DOHH2 (cell line): ENCODE data around the gene PRRX1.

Experiments used
- H3F3A ChIP-seq: fragments of 200-600 bp; sonication (generic), shearing (Covaris generic); 2 replicates; pipeline ENCODE4 v1.6.0; 2016; ENCODE audit warnings: antibody characterized with exemption, mild to moderate bottlenecking; ENCODE audit not compliant: control insufficient read depth, insufficient read depth
- H3K27ac ChIP-seq: fragments of 200-600 bp; sonication (generic); 2 replicates; pipeline ENCODE4 v1.5.1; 2014; ENCODE audit warnings: low read depth, mild to moderate bottlenecking, low read length, moderate library complexity
- H3K27me3 ChIP-seq: fragments of 200-600 bp; sonication (generic); 2 replicates; pipeline ENCODE4 v1.6.1; 2014; ENCODE audit warnings: mild to moderate bottlenecking, low read length, mixed read lengths; ENCODE audit not compliant: control insufficient read depth
- H3K36me3 ChIP-seq: fragments of 200-600 bp; sonication (generic); 2 replicates; pipeline ENCODE4 v1.6.1; 2014; ENCODE audit warnings: mild to moderate bottlenecking, low read length, moderate library complexity, mixed read lengths; ENCODE audit not compliant: control insufficient read depth
- H3K4me1 ChIP-seq: fragments of 200-600 bp; sonication (generic); 2 replicates; pipeline ENCODE4 v1.6.1; 2014; ENCODE audit warnings: mild to moderate bottlenecking, low read length, mixed read lengths; ENCODE audit not compliant: control insufficient read depth
- H3K4me2 ChIP-seq: fragments of 200-600 bp; sonication (generic); 2 replicates; pipeline ENCODE4 v1.6.0; 2014; ENCODE audit warnings: mild to moderate bottlenecking, low read length, moderate library complexity
- H3K4me3 ChIP-seq: fragments of 200-600 bp; sonication (generic); 2 replicates; pipeline ENCODE4 v1.5.1; 2014; ENCODE audit warnings: mild to moderate bottlenecking, low read length, mixed read lengths
- H3K79me2 ChIP-seq: fragments of 200-600 bp; sonication (generic); 2 replicates; pipeline ENCODE4 v1.6.1; 2014; ENCODE audit warnings: mild to moderate bottlenecking, low read length, mixed read lengths; ENCODE audit not compliant: control insufficient read depth
- H3K9me2 ChIP-seq: fragments of 200-600 bp; sonication (generic); replicated peaks from 2 replicates; pipeline ENCODE4 v1.6.1; 2014; ENCODE audit warnings: mild to moderate bottlenecking, low read length, mixed read lengths; ENCODE audit not compliant: control insufficient read depth
- H3K9me3 ChIP-seq: fragments of 200-600 bp; sonication (generic); 2 replicates; pipeline ENCODE4 v1.6.1; 2014; ENCODE audit warnings: antibody characterized with exemption, low read length, mixed read lengths; ENCODE audit not compliant: control insufficient read depth, insufficient read depth
- H4K20me1 ChIP-seq: fragments of 200-600 bp; sonication (generic); 2 replicates; pipeline ENCODE4 v1.6.0; 2014; ENCODE audit warnings: low read depth, mild to moderate bottlenecking, antibody characterized with exemption, low read length, moderate library complexity; ENCODE audit not compliant: control insufficient read depth, insufficient read depth
- CTCF ChIP-seq: fragments of 200-600 bp; sonication (generic); IDR thresholded peaks from one replicate; pipeline ENCODE4 v1.5.1; 2014; ENCODE audit warnings: antibody characterized with exemption, mild to moderate bottlenecking, low read depth, low read length; ENCODE audit not compliant: poor library complexity, severe bottlenecking
- EZH2phosphoT487 ChIP-seq: fragments of 200-600 bp; sonication (generic); IDR thresholded peaks from 2 replicates; pipeline ENCODE4 v1.6.1; 2017; ENCODE audit warnings: borderline replicate concordance, mild to moderate bottlenecking, antibody characterized with exemption, low read length, moderate library complexity, mixed read lengths

PRRX1 gene

GRCh38 chr1:170742600-170742999, 78.7 kb downstream of the PRRX1 start:
- no peaks in the 10 kb centered on the region for H3K4me1 ChIP-seq
- H3K9me3 ChIP-seq: no peaks in the 10 kb centered on the region
- no peak overlapping the region for H3K4me3 ChIP-seq
- no peaks in the 10 kb centered on the region for H3K9me2 ChIP-seq
- no peaks in the 10 kb centered on the region for H3F3A ChIP-seq
- H3K79me2 ChIP-seq: no peaks in the 10 kb centered on the region
- no peaks in the 10 kb centered on the region for H3K27me3 ChIP-seq
- H3K4me2 ChIP-seq: no peak overlapping the region
- TF ChIP-seq EZH2phosphoT487: no peak
- no peak for TF ChIP-seq CTCF
- H4K20me1 ChIP-seq: no peaks in the 10 kb centered on the region
- H3K27ac ChIP-seq: no peak overlapping the region
- no peaks in the 10 kb centered on the region for H3K36me3 ChIP-seq

- Histone ChIP-seq H3K79me2 (no peaks in the 10 kb centered on the region), H3K27ac (no peak overlapping the region), H3K27me3 (no peaks in the 10 kb centered on the region), H3K9me2 (no peaks in the 10 kb centered on the region), H3K9me3 (no peaks in the 10 kb centered on the region), H4K20me1 (no peaks in the 10 kb centered on the region), H3K36me3 (no peaks in the 10 kb centered on the region), H3K4me3 (no peak overlapping the region), H3F3A (no peaks in the 10 kb centered on the region), H3K4me1 (no peaks in the 10 kb centered on the region), H3K4me2 (no peak overlapping the region)
- TF ChIP-seq CTCF (no peak), EZH2phosphoT487 (no peak)
Observed at GRCh38 chr1:170743083-170743482, 79.2 kb downstream of the PRRX1 start.

- no peaks in the 10 kb centered on the region for H3K27me3 ChIP-seq
- H3F3A ChIP-seq: no peaks in the 10 kb centered on the region
- H3K4me2 ChIP-seq: no peak overlapping the region
- TF ChIP-seq CTCF: no peak
- TF ChIP-seq EZH2phosphoT487: no peak
- no peaks in the 10 kb centered on the region for H3K4me1 ChIP-seq
- no peak overlapping the region for H3K27ac ChIP-seq
- no peaks in the 10 kb centered on the region for H3K9me3 ChIP-seq
- no peaks in the 10 kb centered on the region for H3K36me3 ChIP-seq
- no peak overlapping the region for H3K4me3 ChIP-seq
- H3K79me2 ChIP-seq: no peaks in the 10 kb centered on the region
- H4K20me1 ChIP-seq: no peaks in the 10 kb centered on the region
- H3K9me2 ChIP-seq: no peaks in the 10 kb centered on the region
Observed at GRCh38 chr1:170749549-170749948, 85.6 kb downstream of the PRRX1 start.

- H3F3A ChIP-seq: no peaks in the 10 kb centered on the region
- H3K27me3 ChIP-seq: no peaks in the 10 kb centered on the region
- no peak for TF ChIP-seq EZH2phosphoT487
- TF ChIP-seq CTCF: no peak
- no peak overlapping the region for H3K27ac ChIP-seq
- no peaks in the 10 kb centered on the region for H3K36me3 ChIP-seq
- no peak overlapping the region for H3K4me3 ChIP-seq
- no peaks in the 10 kb centered on the region for H3K9me2 ChIP-seq
- no peak overlapping the region for H3K4me2 ChIP-seq
- H3K79me2 ChIP-seq: no peaks in the 10 kb centered on the region
- no peaks in the 10 kb centered on the region for H3K4me1 ChIP-seq
- no peaks in the 10 kb centered on the region for H3K9me3 ChIP-seq
- no peaks in the 10 kb centered on the region for H4K20me1 ChIP-seq
Observed at GRCh38 chr1:170749959-170750358, 86.0 kb downstream of the PRRX1 start.
